ENCODE measurements around the gene COL6A1. TPM values are rescaled to one million over a fixed set of nuclear protein-coding genes. Genes with fewer than 3 reads are reported as not detected.

Gene COL6A1
- total and polyA plus RNA-seq, 3 experiments from 2014 or later, result 1.6 to 13.1 (median 12.1) TPM

DNA sequence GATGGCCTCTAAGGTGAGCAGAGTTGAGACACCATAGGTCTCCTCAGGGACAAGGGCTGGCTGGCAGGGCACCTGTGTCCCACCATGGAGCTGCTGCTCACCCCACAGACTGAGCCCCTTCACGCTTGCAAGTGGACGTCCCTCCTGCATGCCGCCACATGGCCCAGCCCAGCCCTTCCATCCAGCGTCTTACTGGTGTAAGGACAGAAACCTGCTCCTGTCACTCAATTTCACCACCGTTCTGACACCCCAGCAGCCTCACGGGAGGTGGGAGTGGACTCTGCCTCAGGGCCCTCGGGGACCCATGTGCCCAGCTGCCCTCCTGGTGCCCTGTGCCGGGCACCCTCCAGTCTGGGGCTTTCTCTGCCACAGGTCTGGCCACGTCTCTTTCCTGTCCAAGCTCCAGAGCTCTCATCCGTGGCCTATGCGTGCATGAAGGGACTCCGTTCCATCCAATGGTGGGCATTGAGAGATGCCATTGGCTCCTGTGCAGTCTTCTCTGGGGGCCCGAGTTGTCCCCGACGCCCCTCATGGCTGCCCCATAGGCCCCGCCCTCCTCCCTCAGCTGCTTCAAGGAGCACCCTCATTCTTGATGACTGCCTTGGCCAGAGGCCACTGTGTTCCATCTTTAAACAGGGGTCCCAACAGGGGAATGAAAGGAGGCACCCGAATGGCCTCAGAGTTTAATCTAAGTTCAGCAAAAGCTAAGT is 42.6 kb upstream of the COL6A1 start:
- no peak overlapping the region for H3K27ac Mint-ChIP-seq
- Histone ChIP-seq H3K4me3 (ENCODE audit: low read length) (no peak overlapping the region), H3K4me1 (ENCODE audit: insufficient read depth, low read length) (no peaks in the 10 kb centered on the region), H3K36me3 (ENCODE audit: insufficient read depth, low read length) (no peaks in the 10 kb centered on the region), H3K27me3 (ENCODE audit: insufficient read depth, low read length, poor library complexity, severe bottlenecking) (no peaks in the 10 kb centered on the region), H3K27ac (ENCODE audit: low read depth, low read length) (no peak overlapping the region), H3K9me3 (ENCODE audit: low read length) (no peaks in the 10 kb centered on the region)
- H3K4me3 Mint-ChIP-seq, result no peak overlapping the region
- no peaks in the 10 kb centered on the region for H3K36me3 Mint-ChIP-seq
- CTCF ChIA-PET, result no interaction called here
- H3K27me3 Mint-ChIP-seq, result peaks cover 0 to 1% of the 10 kb centered on the region in 2 donors
- DNase-seq, result no peak
- no peaks in the 10 kb centered on the region for H3K4me1 Mint-ChIP-seq
- H3K9me3 Mint-ChIP-seq, result no peaks in the 10 kb centered on the region
- POLR2A ChIA-PET, result no interaction called here

DNA sequence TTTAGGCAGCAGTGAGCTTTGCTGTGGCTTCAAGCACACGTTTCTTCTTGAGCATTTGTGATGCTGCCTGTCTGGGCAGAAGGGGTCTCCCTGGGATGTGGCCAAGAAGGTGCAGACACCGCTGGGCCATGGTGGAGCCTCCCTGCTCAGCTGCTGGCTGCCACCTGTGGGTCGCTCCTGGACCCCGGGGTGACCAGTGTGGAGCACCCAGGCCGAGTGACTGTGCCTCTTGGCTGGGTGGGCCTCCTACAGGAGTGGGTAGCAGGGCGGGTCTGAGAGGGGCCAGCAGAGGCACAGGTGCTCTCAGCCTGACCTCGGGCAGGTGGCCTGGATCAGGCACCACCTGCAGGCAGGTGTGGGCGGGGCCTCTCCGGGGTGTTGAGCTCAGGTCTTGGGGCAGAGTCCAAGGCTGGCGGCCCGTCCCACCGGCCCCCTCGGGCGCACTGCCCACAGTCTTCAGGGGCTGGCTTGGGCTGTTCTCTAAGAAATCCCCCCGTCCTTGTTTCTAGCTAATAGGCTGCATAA is 42.0 kb upstream of the COL6A1 start:
- ChIA-PET CTCF (no interaction called here), POLR2A (no interaction called here)
- H3K27me3 ChIP-seq (ENCODE audit: insufficient read depth, low read length, poor library complexity, severe bottlenecking), result no peaks in the 10 kb centered on the region
- no peaks in the 10 kb centered on the region for H3K4me1 Mint-ChIP-seq
- H3K4me3 ChIP-seq (ENCODE audit: low read length), result no peak overlapping the region
- no peak overlapping the region for H3K27ac ChIP-seq (ENCODE audit: low read depth, low read length)
- no peak overlapping the region for H3K27ac Mint-ChIP-seq
- DNase-seq, result no peak
- H3K9me3 Mint-ChIP-seq, result no peaks in the 10 kb centered on the region
- H3K36me3 Mint-ChIP-seq, result no peaks in the 10 kb centered on the region
- H3K27me3 Mint-ChIP-seq, result peaks cover 0 to 1% of the 10 kb centered on the region in 2 donors
- no peak overlapping the region for H3K4me3 Mint-ChIP-seq
- H3K9me3 ChIP-seq (ENCODE audit: low read length), result no peaks in the 10 kb centered on the region
- H3K36me3 ChIP-seq (ENCODE audit: insufficient read depth, low read length), result no peaks in the 10 kb centered on the region
- H3K4me1 ChIP-seq (ENCODE audit: insufficient read depth, low read length), result no peaks in the 10 kb centered on the region

DNA sequence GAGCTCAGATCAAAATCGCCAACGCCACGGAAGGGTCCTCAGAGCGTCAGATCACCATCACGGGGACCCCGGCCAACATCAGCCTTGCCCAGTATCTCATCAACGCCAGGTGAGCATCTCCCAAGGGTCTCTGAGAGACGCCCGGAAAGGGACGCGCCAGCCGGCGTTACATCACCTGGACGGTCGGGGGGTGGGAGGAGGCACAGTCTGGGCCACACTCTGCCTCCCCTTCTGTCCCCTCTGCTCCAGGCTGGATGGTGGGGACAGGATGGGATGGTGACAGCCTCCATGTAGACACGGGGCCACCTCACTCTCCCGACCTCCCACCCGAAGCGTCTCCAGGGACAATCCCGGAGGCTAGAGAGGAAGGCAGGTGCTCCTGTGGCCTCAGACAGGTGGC is 41.5 kb upstream of the COL6A1 start:
- H3K27ac Mint-ChIP-seq, result no peak overlapping the region
- H3K4me3 Mint-ChIP-seq, result no peak overlapping the region
- Histone ChIP-seq H3K9me3 (ENCODE audit: low read length) (no peaks in the 10 kb centered on the region), H3K27me3 (ENCODE audit: insufficient read depth, low read length, poor library complexity, severe bottlenecking) (no peaks in the 10 kb centered on the region), H3K27ac (ENCODE audit: low read depth, low read length) (no peak overlapping the region), H3K4me3 (ENCODE audit: low read length) (no peak overlapping the region), H3K4me1 (ENCODE audit: insufficient read depth, low read length) (no peaks in the 10 kb centered on the region), H3K36me3 (ENCODE audit: insufficient read depth, low read length) (no peaks in the 10 kb centered on the region)
- POLR2A ChIA-PET, result no interaction called here
- CTCF ChIA-PET, result no interaction called here
- peaks cover 0 to 1% of the 10 kb centered on the region in 2 donors for H3K27me3 Mint-ChIP-seq
- no peak for DNase-seq
- no peaks in the 10 kb centered on the region for H3K9me3 Mint-ChIP-seq
- no peaks in the 10 kb centered on the region for H3K4me1 Mint-ChIP-seq
- H3K36me3 Mint-ChIP-seq, result no peaks in the 10 kb centered on the region

DNA sequence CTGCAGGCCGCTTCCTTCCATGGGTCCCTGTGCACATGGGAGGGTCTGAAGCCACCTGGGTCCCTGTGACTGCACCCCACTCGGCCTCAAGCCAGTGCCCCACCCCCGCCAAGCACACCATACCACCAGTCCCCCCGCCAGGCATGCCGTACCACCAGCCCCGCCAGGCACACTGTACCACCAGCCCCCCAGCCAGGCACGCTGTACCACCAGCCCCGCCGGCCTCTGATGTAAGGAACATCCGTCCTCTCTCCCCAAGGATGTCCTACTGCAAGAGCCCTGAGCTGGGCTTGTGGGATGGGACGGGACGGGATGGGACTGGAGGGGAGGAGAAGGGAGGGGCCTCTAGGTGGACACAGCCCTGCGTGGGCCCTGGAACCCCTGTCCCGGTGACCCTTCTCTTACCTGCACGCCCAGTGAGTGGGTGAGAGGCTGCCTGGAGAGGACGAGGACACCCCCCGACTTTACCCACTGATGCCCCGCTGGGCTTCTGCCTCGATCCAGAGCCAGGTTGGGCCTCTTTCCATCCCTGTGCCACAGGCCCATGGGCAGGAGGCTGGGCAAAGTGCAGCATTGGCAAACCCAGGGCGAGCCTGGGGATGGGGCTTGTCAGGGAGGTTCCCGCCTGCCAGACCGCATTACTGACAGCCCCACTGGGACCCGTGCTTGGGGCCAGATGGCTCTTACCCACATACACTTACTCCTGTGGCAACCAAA is 40.8 kb upstream of the COL6A1 start:
- no peak for DNase-seq
- peaks cover 0 to 1% of the 10 kb centered on the region in 2 donors for H3K27me3 Mint-ChIP-seq
- Histone ChIP-seq H3K27ac (ENCODE audit: low read depth, low read length) (no peak overlapping the region), H3K4me1 (ENCODE audit: insufficient read depth, low read length) (no peaks in the 10 kb centered on the region), H3K36me3 (ENCODE audit: insufficient read depth, low read length) (no peaks in the 10 kb centered on the region), H3K9me3 (ENCODE audit: low read length) (no peaks in the 10 kb centered on the region), H3K27me3 (ENCODE audit: insufficient read depth, low read length, poor library complexity, severe bottlenecking) (no peaks in the 10 kb centered on the region), H3K4me3 (ENCODE audit: low read length) (no peak overlapping the region)
- no peaks in the 10 kb centered on the region for H3K36me3 Mint-ChIP-seq
- ChIA-PET CTCF (no interaction called here), POLR2A (no interaction called here)
- H3K4me3 Mint-ChIP-seq, result no peak overlapping the region
- H3K4me1 Mint-ChIP-seq, result no peaks in the 10 kb centered on the region
- no peaks in the 10 kb centered on the region for H3K9me3 Mint-ChIP-seq
- H3K27ac Mint-ChIP-seq, result no peak overlapping the region

DNA sequence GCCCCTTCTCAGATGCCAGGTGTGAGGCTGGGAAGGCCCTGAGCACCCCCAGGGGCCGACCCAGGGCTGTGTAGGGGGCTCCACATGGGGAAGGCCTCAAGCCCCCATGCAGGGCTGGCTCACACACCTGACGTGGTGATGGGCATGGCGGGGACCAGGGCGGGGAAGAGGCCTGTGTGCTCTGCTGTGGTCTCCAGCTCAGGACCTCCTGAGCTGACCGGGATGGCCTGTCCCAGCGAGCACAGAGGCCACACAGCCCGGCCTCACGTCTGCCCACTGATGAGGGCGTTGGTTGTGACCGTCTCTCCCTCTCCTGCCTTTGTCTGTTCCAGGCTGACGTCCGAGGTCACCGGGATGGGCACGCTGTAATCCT is 40.2 kb upstream of the COL6A1 start:
- H3K27me3 ChIP-seq (ENCODE audit: insufficient read depth, low read length, poor library complexity, severe bottlenecking), result no peaks in the 10 kb centered on the region
- ChIA-PET CTCF (interaction anchor here (0.6 kb wide), 1 partner anchor 203 kb away, joined by 3 read pairs; no protein-coding TSS in a partner anchor), POLR2A (no interaction called here)
- H3K9me3 ChIP-seq (ENCODE audit: low read length), result no peaks in the 10 kb centered on the region
- no peak overlapping the region for H3K4me3 Mint-ChIP-seq
- no peaks in the 10 kb centered on the region for H3K4me1 ChIP-seq (ENCODE audit: insufficient read depth, low read length)
- no peaks in the 10 kb centered on the region for H3K36me3 Mint-ChIP-seq
- no peaks in the 10 kb centered on the region for H3K4me1 Mint-ChIP-seq
- no peak overlapping the region for H3K27ac ChIP-seq (ENCODE audit: low read depth, low read length)
- no peaks in the 10 kb centered on the region for H3K9me3 Mint-ChIP-seq
- no peak for DNase-seq
- no peak overlapping the region for H3K4me3 ChIP-seq (ENCODE audit: low read length)
- no peaks in the 10 kb centered on the region for H3K36me3 ChIP-seq (ENCODE audit: insufficient read depth, low read length)
- H3K27me3 Mint-ChIP-seq, result peaks cover 0 to 1% of the 10 kb centered on the region in 2 donors
- H3K27ac Mint-ChIP-seq, result no peak overlapping the region

DNA sequence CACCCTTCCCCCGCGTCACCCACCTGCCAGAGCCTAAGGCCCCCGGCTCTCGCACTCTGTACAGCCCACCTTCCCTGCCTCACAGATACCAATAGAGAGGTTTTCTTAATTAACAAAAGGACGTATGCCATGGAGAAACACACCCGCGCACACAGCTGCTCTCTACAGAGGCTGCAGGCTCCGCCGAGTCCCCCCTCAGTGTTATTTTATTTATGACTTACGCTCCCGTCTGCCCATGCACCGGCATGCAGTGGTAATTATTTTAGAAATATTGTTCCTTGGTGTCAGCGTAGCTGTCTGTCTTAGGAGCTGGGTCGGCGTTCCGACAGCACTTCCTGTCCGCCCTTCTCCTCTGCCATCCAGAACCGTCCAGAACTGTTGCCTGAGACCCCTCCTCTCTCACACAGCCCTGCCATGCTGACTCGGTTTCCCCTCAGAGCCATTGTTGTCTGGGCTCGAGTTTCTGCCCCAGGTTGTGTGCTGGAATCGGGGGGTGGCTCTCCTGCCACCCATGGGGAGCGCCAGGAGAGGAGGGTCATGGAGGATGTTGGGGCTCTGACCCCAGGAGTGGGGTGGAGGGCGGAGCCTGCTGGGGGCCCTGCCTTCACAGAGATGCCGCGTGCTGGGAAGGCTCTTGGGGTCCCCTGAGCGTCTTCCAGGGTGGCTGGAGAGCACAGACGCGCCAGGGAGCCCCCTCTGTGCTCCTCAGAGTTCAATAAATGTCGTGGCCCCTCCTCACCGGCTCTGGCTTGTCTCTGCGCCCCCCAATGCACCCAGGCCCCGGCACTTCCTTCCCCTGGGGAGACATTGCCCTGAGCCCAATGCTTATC is 39.6 kb upstream of the COL6A1 start:
- CTCF ChIA-PET, result interaction anchor here (0.6 kb wide), 1 partner anchor 202 kb away, joined by 3 read pairs; no protein-coding TSS in a partner anchor
- H3K36me3 Mint-ChIP-seq, result no peaks in the 10 kb centered on the region
- Histone ChIP-seq H3K4me1 (ENCODE audit: insufficient read depth, low read length) (no peaks in the 10 kb centered on the region), H3K27me3 (ENCODE audit: insufficient read depth, low read length, poor library complexity, severe bottlenecking) (no peaks in the 10 kb centered on the region), H3K27ac (ENCODE audit: low read depth, low read length) (no peak overlapping the region), H3K9me3 (ENCODE audit: low read length) (no peaks in the 10 kb centered on the region), H3K4me3 (ENCODE audit: low read length) (no peak overlapping the region), H3K36me3 (ENCODE audit: insufficient read depth, low read length) (no peaks in the 10 kb centered on the region)
- H3K27ac Mint-ChIP-seq, result no peak overlapping the region
- no peak overlapping the region for H3K4me3 Mint-ChIP-seq
- H3K9me3 Mint-ChIP-seq, result no peaks in the 10 kb centered on the region
- no peaks in the 10 kb centered on the region for H3K4me1 Mint-ChIP-seq
- POLR2A ChIA-PET, result no interaction called here
- peaks cover 0 to 3% of the 10 kb centered on the region in 2 donors for H3K27me3 Mint-ChIP-seq
- no peak for DNase-seq

DNA sequence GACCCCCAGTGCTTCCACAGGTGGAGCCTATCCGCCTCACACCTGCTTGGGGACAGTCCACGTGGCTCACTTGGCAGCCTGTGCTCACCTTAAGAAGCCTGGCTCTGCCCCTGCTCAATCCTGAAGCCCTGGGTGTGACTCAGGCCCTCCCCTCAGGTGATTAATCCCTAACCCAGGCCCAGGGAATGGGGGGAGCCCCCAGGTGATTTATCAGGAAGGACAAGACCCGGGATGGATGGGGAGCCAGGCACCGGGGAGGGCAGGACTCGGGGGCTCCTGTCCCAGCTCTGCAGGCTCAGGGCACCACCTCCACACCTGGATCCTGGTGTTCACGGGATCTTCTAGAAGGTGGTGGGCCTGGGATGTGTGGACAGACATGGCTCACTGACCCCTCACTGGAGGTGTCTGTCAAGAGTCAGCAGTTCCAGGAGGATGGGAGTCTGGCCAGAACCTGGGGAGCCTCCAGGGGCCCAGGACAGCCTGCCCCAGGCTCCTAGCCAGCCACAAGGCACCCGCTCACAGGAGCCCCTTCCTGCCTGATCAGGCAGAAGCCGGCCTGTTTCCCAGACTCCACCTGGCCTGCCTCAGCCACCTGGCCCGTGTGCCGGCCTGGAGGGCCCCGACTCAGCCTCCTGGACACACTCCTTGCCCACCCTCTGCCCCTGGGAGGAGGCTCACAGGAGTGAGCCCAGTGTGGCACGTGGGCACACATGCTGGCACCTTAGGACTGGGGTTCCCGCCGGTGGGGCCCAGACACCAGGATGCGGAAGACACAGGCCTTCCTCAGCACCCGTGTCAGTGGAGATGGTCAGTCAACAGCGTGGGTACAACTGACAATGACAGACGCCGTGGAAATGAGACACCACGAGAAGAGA is 38.6 kb upstream of the COL6A1 start:
- H3K36me3 ChIP-seq (ENCODE audit: insufficient read depth, low read length), result no peaks in the 10 kb centered on the region
- H3K9me3 ChIP-seq (ENCODE audit: low read length), result no peaks in the 10 kb centered on the region
- no peak overlapping the region for H3K27ac ChIP-seq (ENCODE audit: low read depth, low read length)
- no peak for DNase-seq
- Mint-ChIP-seq H3K4me3 (no peak overlapping the region), H3K4me1 (no peaks in the 10 kb centered on the region), H3K27me3 (peaks cover 0 to 3% of the 10 kb centered on the region in 2 donors), H3K27ac (no peak overlapping the region), H3K9me3 (no peaks in the 10 kb centered on the region), H3K36me3 (no peaks in the 10 kb centered on the region)
- no peaks in the 10 kb centered on the region for H3K27me3 ChIP-seq (ENCODE audit: insufficient read depth, low read length, poor library complexity, severe bottlenecking)
- no peak overlapping the region for H3K4me3 ChIP-seq (ENCODE audit: low read length)
- ChIA-PET POLR2A (no interaction called here), CTCF (no interaction called here)
- H3K4me1 ChIP-seq (ENCODE audit: insufficient read depth, low read length), result no peaks in the 10 kb centered on the region

Measured in CD8-positive, alpha-beta memory T cell (primary cell).